K562 (cell line): ENCODE results near the gene NAA10. TPM values are rescaled to one million over a fixed set of nuclear protein-coding genes. Genes with fewer than 3 reads are reported as not detected.

ENCODE experiments used
- ARHGAP35 ChIP-seq: fragments of 450-650 bp; IDR thresholded peaks from 2 replicates; pipeline ENCODE4 v1.6.1; 2018; ENCODE audit not compliant: partially characterized antibody
- CCNT2 ChIP-seq: IDR thresholded peaks from 2 replicates; pipeline ENCODE4 v1.6.1; 2011; ENCODE audit warnings: borderline replicate concordance, low read depth, mild to moderate bottlenecking, moderate library complexity, mixed read lengths, low read length; ENCODE audit not compliant: insufficient read length; ENCODE audit errors: extremely low read depth
- ELF1 ChIP-seq: fragments of 200-800 bp; sonication (Bioruptor generic); IDR thresholded peaks from 2 replicates; pipeline ENCODE4 v1.6.1; 2016; ENCODE audit warnings: missing genetic modification characterization, missing compliant biosample characterization
- NFYB ChIP-seq: IDR thresholded peaks from 2 replicates; pipeline ENCODE4 v1.6.1; 2011; ENCODE audit warnings: mild to moderate bottlenecking, moderate library complexity; ENCODE audit not compliant: insufficient read length; ENCODE audit errors: extremely low read depth
- POU5F1 ChIP-seq: fragments of 150-350 bp; IDR thresholded peaks from 2 replicates; pipeline ENCODE4 v1.6.1; 2014; ENCODE audit warnings: borderline replicate concordance, low read length, low read depth, mild to moderate bottlenecking; ENCODE audit not compliant: partially characterized antibody
- SAP30 ChIP-seq: fragments of 200-600 bp; sonication (generic); IDR thresholded peaks from 2 replicates; pipeline ENCODE4 v1.6.1; 2012; ENCODE audit warnings: borderline replicate concordance, low read depth, mild to moderate bottlenecking, moderate library complexity, low read length, control low read depth, inconsistent platforms; ENCODE audit not compliant: insufficient read depth, poor library complexity, severe bottlenecking
- SIN3A ChIP-seq, 2 experiments: fragments of 150-350 bp in 1 of 2; IDR thresholded peaks; 2 replicates each; pipeline ENCODE4 v1.6.1; 2011 to 2016; ENCODE audit warnings: borderline replicate concordance in 2 of 2, low read depth in 2 of 2, low read length in 2 of 2, mild to moderate bottlenecking in 2 of 2, moderate library complexity in 2 of 2; ENCODE audit not compliant: control insufficient read depth in 1 of 2
- SNRNP70 ChIP-seq: fragments of 200-400 bp; formaldehyde crosslinking; optimal IDR thresholded peaks from 2 replicates; pipeline ENCODE3; 2017; ENCODE audit warnings: low read depth, low read length
- SRSF9 ChIP-seq: fragments of 200-400 bp; formaldehyde crosslinking; IDR thresholded peaks from 2 replicates; pipeline ENCODE4 v1.6.1; 2017; ENCODE audit warnings: low read depth, low read length, borderline replicate concordance
- STAG1 ChIP-seq: sonication (generic); formaldehyde crosslinking; IDR thresholded peaks from 2 replicates; pipeline ENCODE4 v1.5.0; 2020; ENCODE audit warnings: missing genetic modification reagents, borderline replicate concordance
- ZNF445 ChIP-seq: fragments of 250-450 bp; sonication (Bioruptor Pico); IDR thresholded peaks from 2 replicates; pipeline ENCODE4 v1.4.0; 2020; ENCODE audit warnings: low read depth, mild to moderate bottlenecking, moderate library complexity
- ZNF507 ChIP-seq: conservative IDR thresholded peaks from 2 replicates; pipeline ENCODE4 v1.6.1; 2017; ENCODE audit warnings: missing genetic modification characterization, missing compliant biosample characterization
- ZSCAN29 ChIP-seq: fragments of 450-650 bp; IDR thresholded peaks from 2 replicates; pipeline ENCODE4 v1.6.1; 2017
- polyA plus RNA-seq, 8 experiments: library from polyadenylated mRNA; depleted of rRNA in 4 of 8; stranded (reverse) in 5 of 8; unstranded in 3 of 8; fragments of >200 nt; fragmentation: Nextera tagmentation in 2 of 8; fragmentation: Illumina TruSeq in 1 of 8; extraction: Ambion mirVana in 2 of 8; extraction: Trizol in 1 of 8; gene quantifications; 2 replicates each; pipeline versions ENCODE4 v1.2.1 to v1.2.3, GENCODE V29; 2011 to 2014; ENCODE audit warnings: inconsistent platforms in 1 of 8, missing spikeins in 1 of 8
- total RNA-seq, 7 experiments: library from RNA; depleted of rRNA in 6 of 7; stranded (reverse); fragments of >200 nt in 6 of 7; fragmentation: Illumina TruSeq in 2 of 7; extraction: Trizol in 2 of 7; gene quantifications; 2 replicates each; pipeline versions ENCODE4 v1.2.1 to v1.2.3, GENCODE V29; 2011 to 2021; ENCODE audit warnings: low replicate concordance in 1 of 7
- TF ChIP-seq, protein P1 (sequence below), 2 experiments: fragments of 450-650 bp; formaldehyde crosslinking in 1 of 2; IDR thresholded peaks; 2 replicates each; pipeline versions ENCODE4 v1.4.0 to v1.6.1; 2014 to 2020; ENCODE audit warnings: mild to moderate bottlenecking in 2 of 2, borderline replicate concordance in 1 of 2, low read depth in 1 of 2
- TF ChIP-seq, protein P2 (sequence below): fragments of 250-450 bp; sonication (Bioruptor Pico); IDR thresholded peaks from 2 replicates; pipeline ENCODE4 v1.5.0; 2021; ENCODE audit warnings: mild to moderate bottlenecking, borderline replicate concordance
- TF ChIP-seq, protein P3 (sequence below): fragments of 250-450 bp; sonication (Bioruptor Pico); IDR thresholded peaks from 2 replicates; pipeline ENCODE4 v1.5.0; 2021

Gene NAA10
- total and polyA plus RNA-seq, 9 of the 15 experiments (the other 6 are each of a cell fraction or from before 2014, with no cell fraction given) = 11.1 to 250 (median 134) TPM

- TF ChIP-seq, protein P1, sequence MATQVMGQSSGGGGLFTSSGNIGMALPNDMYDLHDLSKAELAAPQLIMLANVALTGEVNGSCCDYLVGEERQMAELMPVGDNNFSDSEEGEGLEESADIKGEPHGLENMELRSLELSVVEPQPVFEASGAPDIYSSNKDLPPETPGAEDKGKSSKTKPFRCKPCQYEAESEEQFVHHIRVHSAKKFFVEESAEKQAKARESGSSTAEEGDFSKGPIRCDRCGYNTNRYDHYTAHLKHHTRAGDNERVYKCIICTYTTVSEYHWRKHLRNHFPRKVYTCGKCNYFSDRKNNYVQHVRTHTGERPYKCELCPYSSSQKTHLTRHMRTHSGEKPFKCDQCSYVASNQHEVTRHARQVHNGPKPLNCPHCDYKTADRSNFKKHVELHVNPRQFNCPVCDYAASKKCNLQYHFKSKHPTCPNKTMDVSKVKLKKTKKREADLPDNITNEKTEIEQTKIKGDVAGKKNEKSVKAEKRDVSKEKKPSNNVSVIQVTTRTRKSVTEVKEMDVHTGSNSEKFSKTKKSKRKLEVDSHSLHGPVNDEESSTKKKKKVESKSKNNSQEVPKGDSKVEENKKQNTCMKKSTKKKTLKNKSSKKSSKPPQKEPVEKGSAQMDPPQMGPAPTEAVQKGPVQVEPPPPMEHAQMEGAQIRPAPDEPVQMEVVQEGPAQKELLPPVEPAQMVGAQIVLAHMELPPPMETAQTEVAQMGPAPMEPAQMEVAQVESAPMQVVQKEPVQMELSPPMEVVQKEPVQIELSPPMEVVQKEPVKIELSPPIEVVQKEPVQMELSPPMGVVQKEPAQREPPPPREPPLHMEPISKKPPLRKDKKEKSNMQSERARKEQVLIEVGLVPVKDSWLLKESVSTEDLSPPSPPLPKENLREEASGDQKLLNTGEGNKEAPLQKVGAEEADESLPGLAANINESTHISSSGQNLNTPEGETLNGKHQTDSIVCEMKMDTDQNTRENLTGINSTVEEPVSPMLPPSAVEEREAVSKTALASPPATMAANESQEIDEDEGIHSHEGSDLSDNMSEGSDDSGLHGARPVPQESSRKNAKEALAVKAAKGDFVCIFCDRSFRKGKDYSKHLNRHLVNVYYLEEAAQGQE (IDR thresholded peaks at IDR 0.05; ENCODE audit: borderline replicate concordance) = no peak
- TF ChIP-seq, protein P1 (CRISPR knock-in tag; IDR thresholded peaks at IDR 0.05; ENCODE audit: low read depth) = peak; percentile 79
- TF ChIP-seq, protein P2, sequence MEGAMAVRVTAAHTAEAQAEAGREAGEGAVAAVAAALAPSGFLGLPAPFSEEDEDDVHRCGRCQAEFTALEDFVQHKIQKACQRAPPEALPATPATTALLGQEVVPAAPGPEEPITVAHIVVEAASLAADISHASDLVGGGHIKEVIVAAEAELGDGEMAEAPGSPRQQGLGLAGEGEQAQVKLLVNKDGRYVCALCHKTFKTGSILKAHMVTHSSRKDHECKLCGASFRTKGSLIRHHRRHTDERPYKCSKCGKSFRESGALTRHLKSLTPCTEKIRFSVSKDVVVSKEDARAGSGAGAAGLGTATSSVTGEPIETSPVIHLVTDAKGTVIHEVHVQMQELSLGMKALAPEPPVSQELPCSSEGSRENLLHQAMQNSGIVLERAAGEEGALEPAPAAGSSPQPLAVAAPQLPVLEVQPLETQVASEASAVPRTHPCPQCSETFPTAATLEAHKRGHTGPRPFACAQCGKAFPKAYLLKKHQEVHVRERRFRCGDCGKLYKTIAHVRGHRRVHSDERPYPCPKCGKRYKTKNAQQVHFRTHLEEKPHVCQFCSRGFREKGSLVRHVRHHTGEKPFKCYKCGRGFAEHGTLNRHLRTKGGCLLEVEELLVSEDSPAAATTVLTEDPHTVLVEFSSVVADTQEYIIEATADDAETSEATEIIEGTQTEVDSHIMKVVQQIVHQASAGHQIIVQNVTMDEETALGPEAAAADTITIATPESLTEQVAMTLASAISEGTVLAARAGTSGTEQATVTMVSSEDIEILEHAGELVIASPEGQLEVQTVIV (CRISPR knock-in tag) = peak; percentile 19; the same call in 1 of the 2 replicates
- TF ChIP-seq SAP30 (peak; percentile 18), SNRNP70 (no peak), CCNT2 (peak; percentile 55), SRSF9 (no peak), NFYB (peak; percentile 10), SIN3A (IDR thresholded peaks at IDR 0.05; ENCODE audit: borderline replicate concordance in 2 of 2, control insufficient read depth in 1 of 2, low read depth in 2 of 2, low read length in 2 of 2) (peak in 1 of 2 experiments; percentile 79; a peak in 1 of 4 replicates), ELF1 (tag) (peak; percentile 50; the same call in 1 of the 2 replicates), ZNF507 (no peak), ZNF445 (CRISPR knock-in tag) (no peak), ARHGAP35 (no peak), STAG1 (CRISPR knock-in tag) (no peak), POU5F1 (no peak), ZSCAN29 (no peak)
- TF ChIP-seq, protein P3, sequence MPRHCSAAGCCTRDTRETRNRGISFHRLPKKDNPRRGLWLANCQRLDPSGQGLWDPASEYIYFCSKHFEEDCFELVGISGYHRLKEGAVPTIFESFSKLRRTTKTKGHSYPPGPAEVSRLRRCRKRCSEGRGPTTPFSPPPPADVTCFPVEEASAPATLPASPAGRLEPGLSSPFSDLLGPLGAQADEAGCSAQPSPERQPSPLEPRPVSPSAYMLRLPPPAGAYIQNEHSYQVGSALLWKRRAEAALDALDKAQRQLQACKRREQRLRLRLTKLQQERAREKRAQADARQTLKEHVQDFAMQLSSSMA = peak; percentile 89
These were observed at the start of gene NAA10 (continued) for GRCh38 chrX:153934762-153935325.
